OCI-LY7 (cell line): Measurements from ENCODE around the gene NOMO2.
"Not testable (repeated sequence)": the region's sequence is repeated elsewhere in the genome, so short reads cannot be mapped to it uniquely, and the experiment has no call there.

ENCODE experiments used
- CTCF ChIP-seq: fragments of 200-600 bp; sonication (generic); conservative IDR thresholded peaks from 2 replicates; pipeline ENCODE4 v1.5.1; 2014; ENCODE audit warnings: mild to moderate bottlenecking, antibody characterized with exemption, low read length, moderate library complexity, mixed read lengths
- EZH2phosphoT487 ChIP-seq: fragments of 200-600 bp; sonication (generic); IDR thresholded peaks from 2 replicates; pipeline ENCODE4 v1.6.1; 2018; ENCODE audit warnings: low read depth, borderline replicate concordance, mild to moderate bottlenecking, mixed run types, antibody characterized with exemption, low read length, moderate library complexity, mixed read lengths

- TF ChIP-seq CTCF, EZH2phosphoT487: not testable (repeated sequence)
Observed at GRCh38 chr16:18497032-18497431, 64.9 kb downstream of the NOMO2 start.
